K562 (cell line): ENCODE results near the gene ST6GALNAC1. TPM values are rescaled to one million over a fixed set of nuclear protein-coding genes. Genes with fewer than 3 reads are reported as not detected.

Experiments
- ATF1 ChIP-seq, 2 experiments: fragments of 450-650 bp in 1 of 2; IDR thresholded peaks; 2 replicates each; pipeline ENCODE4 v1.6.1; 2016; ENCODE audit warnings: missing compliant biosample characterization in 1 of 2, missing genetic modification characterization in 1 of 2
- BMI1 ChIP-seq: fragments of 150-350 bp; IDR thresholded peaks from 2 replicates; pipeline ENCODE4 v1.6.1; 2014; ENCODE audit warnings: low read length
- GTF2E2 ChIP-seq: fragments of 200-800 bp; sonication (Bioruptor generic); IDR thresholded peaks from 2 replicates; pipeline ENCODE4 v1.6.1; 2016; ENCODE audit warnings: missing genetic modification characterization, missing compliant biosample characterization
- HDAC3 ChIP-seq: fragments of 450-650 bp; IDR thresholded peaks from 2 replicates; pipeline ENCODE4 v1.6.1; 2018; ENCODE audit warnings: borderline replicate concordance, mild to moderate bottlenecking, moderate library complexity; ENCODE audit not compliant: partially characterized antibody
- PHTF2 ChIP-seq: fragments of 250-450 bp; sonication (Bioruptor Pico); IDR thresholded peaks from 2 replicates; pipeline ENCODE4 v1.5.0; 2021; ENCODE audit warnings: mild to moderate bottlenecking
- RBM14 ChIP-seq: fragments of 200-400 bp; formaldehyde crosslinking; IDR thresholded peaks from 2 replicates; pipeline ENCODE4 v1.6.1; 2018; ENCODE audit warnings: low read depth, mild to moderate bottlenecking, low read length, moderate library complexity, borderline replicate concordance; ENCODE audit not compliant: insufficient read depth
- RFX1 ChIP-seq: fragments of 450-650 bp; IDR thresholded peaks from 2 replicates; pipeline ENCODE4 v1.6.1; 2016; ENCODE audit warnings: mild to moderate bottlenecking, moderate library complexity
- STAT5A ChIP-seq: IDR thresholded peaks from 2 replicates; pipeline ENCODE4 v1.6.1; 2012; ENCODE audit warnings: low read length, inconsistent platforms, borderline replicate concordance
- TBP ChIP-seq: optimal IDR thresholded peaks from 2 replicates; pipeline ENCODE3; 2011; ENCODE audit warnings: low read depth, low read length, improper control_type of control experiment
- ZNF146 ChIP-seq: IDR thresholded peaks from one replicate; pipeline ENCODE4 v1.6.1; 2018; ENCODE audit warnings: missing compliant biosample characterization; ENCODE audit not compliant: unreplicated experiment
- ZNF175 ChIP-seq: fragments of 200-800 bp; sonication (Bioruptor generic); IDR thresholded peaks from 2 replicates; pipeline ENCODE4 v1.6.1; 2016; ENCODE audit warnings: low read depth, mild to moderate bottlenecking, missing genetic modification characterization, missing compliant biosample characterization
- polyA plus RNA-seq, 8 experiments: library from polyadenylated mRNA; depleted of rRNA in 4 of 8; stranded (reverse) in 5 of 8; unstranded in 3 of 8; fragments of >200 nt; fragmentation: Nextera tagmentation in 2 of 8; fragmentation: Illumina TruSeq in 1 of 8; extraction: Ambion mirVana in 2 of 8; extraction: Trizol in 1 of 8; gene quantifications; 2 replicates each; pipeline versions ENCODE4 v1.2.1 to v1.2.3, GENCODE V29; 2011 to 2014; ENCODE audit warnings: inconsistent platforms in 1 of 8, missing spikeins in 1 of 8
- total RNA-seq, 7 experiments: library from RNA; depleted of rRNA in 6 of 7; stranded (reverse); fragments of >200 nt in 6 of 7; fragmentation: Illumina TruSeq in 2 of 7; extraction: Trizol in 2 of 7; gene quantifications; 2 replicates each; pipeline versions ENCODE4 v1.2.1 to v1.2.3, GENCODE V29; 2011 to 2021; ENCODE audit warnings: low replicate concordance in 1 of 7
- TF ChIP-seq, protein P1 (sequence below), 2 experiments: fragments of 450-650 bp; IDR thresholded peaks; 2 replicates each; pipeline ENCODE4 v1.6.1; 2018; ENCODE audit warnings: mild to moderate bottlenecking in 2 of 2, low read depth in 1 of 2; ENCODE audit not compliant: partially characterized antibody in 2 of 2
- TF ChIP-seq, protein P2 (sequence below), 2 experiments: fragments of 450-650 bp in 1 of 2; sonication (generic) in 1 of 2; formaldehyde crosslinking in 1 of 2; IDR thresholded peaks in 1 of 2; conservative IDR thresholded peaks in 1 of 2; 2 replicates each; pipeline versions ENCODE4 v1.6.1 to v1.8.1; 2016 to 2023; ENCODE audit warnings: mild to moderate bottlenecking in 2 of 2, moderate library complexity in 2 of 2, inconsistent platforms in 1 of 2, missing genetic modification reagents in 1 of 2
- TF ChIP-seq, protein P3 (sequence below): fragments of 450-650 bp; formaldehyde crosslinking; IDR thresholded peaks from 2 replicates; pipeline ENCODE4 v1.4.0; 2022; ENCODE audit warnings: missing genetic modification characterization
- TF ChIP-seq, protein P4 (sequence below): sonication (generic); formaldehyde crosslinking; IDR thresholded peaks from 2 replicates; pipeline ENCODE4 v1.8.1; 2023; ENCODE audit warnings: mild to moderate bottlenecking, missing genetic modification reagents
- TF ChIP-seq, protein P5 (sequence below): fragments of 250-450 bp; sonication (Bioruptor Pico); IDR thresholded peaks from 2 replicates; pipeline ENCODE4 v1.8.0; 2022; ENCODE audit warnings: moderate library complexity, mild to moderate bottlenecking, inconsistent platforms

Gene ST6GALNAC1
- total and polyA plus RNA-seq, 9 of the 15 experiments (the other 6 are each of a cell fraction or from before 2014, with no cell fraction given) = 20.6 to 68.4 (median 50.5) TPM

DNA sequence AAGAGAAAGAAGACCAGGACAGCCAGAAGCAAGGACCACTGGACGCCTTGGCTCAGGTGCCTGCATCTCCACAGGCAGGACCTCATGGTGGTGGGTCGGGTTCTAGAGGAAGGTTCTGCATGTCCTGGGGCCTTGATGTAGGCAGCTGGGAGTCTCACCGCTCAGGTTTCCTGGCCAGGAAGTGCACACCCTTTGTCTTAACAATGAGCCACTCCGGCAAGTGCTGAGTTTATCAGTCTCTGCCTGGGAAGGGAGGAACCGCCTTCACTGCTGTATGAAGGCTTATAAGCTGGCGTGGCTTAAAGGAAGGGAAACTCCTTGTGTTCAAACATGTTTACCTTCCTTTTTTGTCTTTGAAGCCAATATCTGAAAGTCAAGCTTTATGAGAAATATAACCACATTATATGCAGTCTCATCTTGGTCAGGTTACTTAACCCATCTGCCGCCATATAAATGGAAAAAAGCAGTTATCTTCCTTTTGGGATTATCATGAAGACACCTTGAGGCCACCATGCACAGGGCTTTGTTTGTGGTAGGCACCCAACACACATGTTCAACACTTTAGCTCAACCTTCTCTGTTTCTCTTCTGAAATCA lies at the start of gene ST6GALNAC1 (continued):
- TF ChIP-seq, protein P1, sequence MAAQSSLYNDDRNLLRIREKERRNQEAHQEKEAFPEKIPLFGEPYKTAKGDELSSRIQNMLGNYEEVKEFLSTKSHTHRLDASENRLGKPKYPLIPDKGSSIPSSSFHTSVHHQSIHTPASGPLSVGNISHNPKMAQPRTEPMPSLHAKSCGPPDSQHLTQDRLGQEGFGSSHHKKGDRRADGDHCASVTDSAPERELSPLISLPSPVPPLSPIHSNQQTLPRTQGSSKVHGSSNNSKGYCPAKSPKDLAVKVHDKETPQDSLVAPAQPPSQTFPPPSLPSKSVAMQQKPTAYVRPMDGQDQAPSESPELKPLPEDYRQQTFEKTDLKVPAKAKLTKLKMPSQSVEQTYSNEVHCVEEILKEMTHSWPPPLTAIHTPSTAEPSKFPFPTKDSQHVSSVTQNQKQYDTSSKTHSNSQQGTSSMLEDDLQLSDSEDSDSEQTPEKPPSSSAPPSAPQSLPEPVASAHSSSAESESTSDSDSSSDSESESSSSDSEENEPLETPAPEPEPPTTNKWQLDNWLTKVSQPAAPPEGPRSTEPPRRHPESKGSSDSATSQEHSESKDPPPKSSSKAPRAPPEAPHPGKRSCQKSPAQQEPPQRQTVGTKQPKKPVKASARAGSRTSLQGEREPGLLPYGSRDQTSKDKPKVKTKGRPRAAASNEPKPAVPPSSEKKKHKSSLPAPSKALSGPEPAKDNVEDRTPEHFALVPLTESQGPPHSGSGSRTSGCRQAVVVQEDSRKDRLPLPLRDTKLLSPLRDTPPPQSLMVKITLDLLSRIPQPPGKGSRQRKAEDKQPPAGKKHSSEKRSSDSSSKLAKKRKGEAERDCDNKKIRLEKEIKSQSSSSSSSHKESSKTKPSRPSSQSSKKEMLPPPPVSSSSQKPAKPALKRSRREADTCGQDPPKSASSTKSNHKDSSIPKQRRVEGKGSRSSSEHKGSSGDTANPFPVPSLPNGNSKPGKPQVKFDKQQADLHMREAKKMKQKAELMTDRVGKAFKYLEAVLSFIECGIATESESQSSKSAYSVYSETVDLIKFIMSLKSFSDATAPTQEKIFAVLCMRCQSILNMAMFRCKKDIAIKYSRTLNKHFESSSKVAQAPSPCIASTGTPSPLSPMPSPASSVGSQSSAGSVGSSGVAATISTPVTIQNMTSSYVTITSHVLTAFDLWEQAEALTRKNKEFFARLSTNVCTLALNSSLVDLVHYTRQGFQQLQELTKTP (IDR thresholded peaks at IDR 0.05; ENCODE audit: low read depth in 1 of 2, partially characterized antibody in 2 of 2) = peak; percentile 60 to 74
- TF ChIP-seq, protein P2, sequence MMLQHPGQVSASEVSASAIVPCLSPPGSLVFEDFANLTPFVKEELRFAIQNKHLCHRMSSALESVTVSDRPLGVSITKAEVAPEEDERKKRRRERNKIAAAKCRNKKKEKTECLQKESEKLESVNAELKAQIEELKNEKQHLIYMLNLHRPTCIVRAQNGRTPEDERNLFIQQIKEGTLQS (IDR thresholded peaks at IDR 0.05) = no peak
- TF ChIP-seq, protein P2 (CRISPR knock-in tag; conservative IDR thresholded peaks at IDR 0.05) = peak; percentile 44; the same call in 1 of the 2 replicates
- TF ChIP-seq RBM14 = no peak
- no peak for TF ChIP-seq ZNF175 (CRISPR knock-in tag)
- TF ChIP-seq, protein P3, sequence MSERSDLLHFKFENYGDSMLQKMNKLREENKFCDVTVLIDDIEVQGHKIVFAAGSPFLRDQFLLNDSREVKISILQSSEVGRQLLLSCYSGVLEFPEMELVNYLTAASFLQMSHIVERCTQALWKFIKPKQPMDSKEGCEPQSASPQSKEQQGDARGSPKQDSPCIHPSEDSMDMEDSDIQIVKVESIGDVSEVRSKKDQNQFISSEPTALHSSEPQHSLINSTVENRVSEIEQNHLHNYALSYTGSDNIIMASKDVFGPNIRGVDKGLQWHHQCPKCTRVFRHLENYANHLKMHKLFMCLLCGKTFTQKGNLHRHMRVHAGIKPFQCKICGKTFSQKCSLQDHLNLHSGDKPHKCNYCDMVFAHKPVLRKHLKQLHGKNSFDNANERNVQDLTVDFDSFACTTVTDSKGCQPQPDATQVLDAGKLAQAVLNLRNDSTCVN (CRISPR knock-in tag) = no peak
- no peak for TF ChIP-seq BMI1
- no peak for TF ChIP-seq STAT5A
- TF ChIP-seq TBP = peak; percentile 93
- no peak for TF ChIP-seq GTF2E2 (tag)
- no peak for TF ChIP-seq PHTF2
- TF ChIP-seq ZNF146 (CRISPR knock-in tag) = no peak
- TF ChIP-seq, protein P4, sequence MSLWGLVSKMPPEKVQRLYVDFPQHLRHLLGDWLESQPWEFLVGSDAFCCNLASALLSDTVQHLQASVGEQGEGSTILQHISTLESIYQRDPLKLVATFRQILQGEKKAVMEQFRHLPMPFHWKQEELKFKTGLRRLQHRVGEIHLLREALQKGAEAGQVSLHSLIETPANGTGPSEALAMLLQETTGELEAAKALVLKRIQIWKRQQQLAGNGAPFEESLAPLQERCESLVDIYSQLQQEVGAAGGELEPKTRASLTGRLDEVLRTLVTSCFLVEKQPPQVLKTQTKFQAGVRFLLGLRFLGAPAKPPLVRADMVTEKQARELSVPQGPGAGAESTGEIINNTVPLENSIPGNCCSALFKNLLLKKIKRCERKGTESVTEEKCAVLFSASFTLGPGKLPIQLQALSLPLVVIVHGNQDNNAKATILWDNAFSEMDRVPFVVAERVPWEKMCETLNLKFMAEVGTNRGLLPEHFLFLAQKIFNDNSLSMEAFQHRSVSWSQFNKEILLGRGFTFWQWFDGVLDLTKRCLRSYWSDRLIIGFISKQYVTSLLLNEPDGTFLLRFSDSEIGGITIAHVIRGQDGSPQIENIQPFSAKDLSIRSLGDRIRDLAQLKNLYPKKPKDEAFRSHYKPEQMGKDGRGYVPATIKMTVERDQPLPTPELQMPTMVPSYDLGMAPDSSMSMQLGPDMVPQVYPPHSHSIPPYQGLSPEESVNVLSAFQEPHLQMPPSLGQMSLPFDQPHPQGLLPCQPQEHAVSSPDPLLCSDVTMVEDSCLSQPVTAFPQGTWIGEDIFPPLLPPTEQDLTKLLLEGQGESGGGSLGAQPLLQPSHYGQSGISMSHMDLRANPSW (CRISPR knock-in tag) = no peak
- TF ChIP-seq, protein P5, sequence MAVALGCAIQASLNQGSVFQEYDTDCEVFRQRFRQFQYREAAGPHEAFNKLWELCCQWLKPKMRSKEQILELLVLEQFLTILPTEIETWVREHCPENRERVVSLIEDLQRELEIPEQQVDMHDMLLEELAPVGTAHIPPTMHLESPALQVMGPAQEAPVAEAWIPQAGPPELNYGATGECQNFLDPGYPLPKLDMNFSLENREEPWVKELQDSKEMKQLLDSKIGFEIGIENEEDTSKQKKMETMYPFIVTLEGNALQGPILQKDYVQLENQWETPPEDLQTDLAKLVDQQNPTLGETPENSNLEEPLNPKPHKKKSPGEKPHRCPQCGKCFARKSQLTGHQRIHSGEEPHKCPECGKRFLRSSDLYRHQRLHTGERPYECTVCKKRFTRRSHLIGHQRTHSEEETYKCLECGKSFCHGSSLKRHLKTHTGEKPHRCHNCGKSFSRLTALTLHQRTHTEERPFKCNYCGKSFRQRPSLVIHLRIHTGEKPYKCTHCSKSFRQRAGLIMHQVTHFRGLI (CRISPR knock-in tag) = no peak
- no peak for TF ChIP-seq ATF1 (CRISPR knock-in tag; IDR thresholded peaks at IDR 0.05)
- TF ChIP-seq ATF1 (tag; IDR thresholded peaks at IDR 0.05) = no peak
- no peak for TF ChIP-seq HDAC3
- TF ChIP-seq RFX1 = no peak
